ENCODE results near the gene SYCN.
"Not testable (repeated sequence)": the region's sequence is repeated elsewhere in the genome, so short reads cannot be mapped to it uniquely, and the experiment has no call there.

SYCN gene

GRCh38 chr19:39224910-39225309 lies 20.8 kb upstream of the SYCN start:
- no peak for DNase-seq (ENCODE audit: low read depth)

GRCh38 chr19:39223703-39224279 lies 19.7 kb upstream of the SYCN start:
- peak; percentile 55 for DNase-seq (ENCODE audit: low read depth)

- not testable (repeated sequence) for DNase-seq (ENCODE audit: low read depth)
These were observed 15.0 kb upstream of the SYCN start for GRCh38 chr19:39219108-39219507.

- no peak for DNase-seq (ENCODE audit: low read depth)
These were observed 14.4 kb upstream of the SYCN start for GRCh38 chr19:39218230-39219007.

- DNase-seq (ENCODE audit: low read depth): no peak
These were observed 13.0 kb upstream of the SYCN start for GRCh38 chr19:39217094-39217493.

- DNase-seq (ENCODE audit: low read depth): not testable (repeated sequence)
These were observed 11.3 kb upstream of the SYCN start for GRCh38 chr19:39215323-39215722.

GRCh38 chr19:39212375-39212742 lies 8.3 kb upstream of the SYCN start:
- peak; percentile 18 for DNase-seq (ENCODE audit: low read depth)

- peak; percentile 52 for DNase-seq (ENCODE audit: low read depth)
These were observed 7.8 kb upstream of the SYCN start for GRCh38 chr19:39211731-39212374.

- no peak for DNase-seq (ENCODE audit: low read depth)
These were observed 5.1 kb upstream of the SYCN start for GRCh38 chr19:39209196-39209595.

- no peak for DNase-seq (ENCODE audit: low read depth)
These were observed 4.2 kb upstream of the SYCN start for GRCh38 chr19:39208175-39208795.

- DNase-seq (ENCODE audit: low read depth): no peak
These were observed 3.3 kb upstream of the SYCN start for GRCh38 chr19:39207293-39207836.

GRCh38 chr19:39206122-39206521 lies 2.1 kb upstream of the SYCN start:
- no peak for DNase-seq (ENCODE audit: low read depth)

GRCh38 chr19:39205449-39205764 lies 1.3 kb upstream of the SYCN start:
- DNase-seq (ENCODE audit: low read depth): no peak

GRCh38 chr19:39202998-39203355 lies 1.1 kb downstream of the SYCN start:
- no peak for DNase-seq (ENCODE audit: low read depth)

GRCh38 chr19:39200803-39201115 lies 3.3 kb downstream of the SYCN start:
- DNase-seq (ENCODE audit: low read depth): no peak

GRCh38 chr19:39200066-39200802 lies 3.8 kb downstream of the SYCN start:
- DNase-seq (ENCODE audit: low read depth): no peak

- peak; percentile 81 for DNase-seq (ENCODE audit: low read depth)
These were observed 5.0 kb downstream of the SYCN start for GRCh38 chr19:39199025-39199424.

GRCh38 chr19:39197808-39198207 lies 6.3 kb downstream of the SYCN start:
- DNase-seq (ENCODE audit: low read depth): no peak

- no peak for DNase-seq (ENCODE audit: low read depth)
These were observed 7.1 kb downstream of the SYCN start, which contains the start of gene NCCRP1 for GRCh38 chr19:39196860-39197562. NCCRP1 (plus strand) TSS chr19:39196964; CDS start chr19:39196983, 19 bp downstream.

GRCh38 chr19:39196320-39196719 lies 7.7 kb downstream of the SYCN start:
- no peak for DNase-seq (ENCODE audit: low read depth)

- DNase-seq (ENCODE audit: low read depth): no peak
These were observed 8.3 kb downstream of the SYCN start for GRCh38 chr19:39195755-39196154.
